Measurements from ENCODE around the gene VPS11.

The VPS11 gene

DNA sequence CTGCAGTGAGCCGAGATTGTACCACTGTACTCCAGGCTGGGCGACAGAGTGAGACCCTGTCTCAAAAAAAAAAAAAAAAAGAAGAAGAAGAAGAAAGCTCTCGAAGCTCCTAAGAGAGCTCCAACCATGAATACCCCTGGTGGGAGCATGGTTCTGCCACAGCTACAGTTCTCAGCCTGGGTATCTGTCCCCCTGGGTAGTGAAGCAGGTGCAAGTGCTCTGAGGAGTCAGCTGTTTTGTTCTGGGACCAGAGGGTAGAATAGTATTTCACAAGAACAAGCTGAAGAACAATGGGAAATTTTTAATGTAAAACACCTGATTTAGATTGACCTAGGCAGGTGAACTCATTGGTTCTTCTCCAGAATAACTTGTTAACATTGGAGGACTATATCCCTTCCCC lies 6.4 kb upstream of the VPS11 start:
- H3K27ac ChIP-seq (ENCODE audit: low read length): no peak overlapping the region
- H3K4me2 ChIP-seq (ENCODE audit: low read length): no peak overlapping the region
- H3K4me3 ChIP-seq (ENCODE audit: low read length): no peak overlapping the region
- peaks cover 7% of the 10 kb centered on the region for H3K4me1 ChIP-seq (ENCODE audit: low read length)
- H2AFZ ChIP-seq (ENCODE audit: low read depth, low read length): no peak overlapping the region
- peaks cover 18% of the 10 kb centered on the region for H3K79me2 ChIP-seq (ENCODE audit: low read length)
- TF ChIP-seq, protein P1, sequence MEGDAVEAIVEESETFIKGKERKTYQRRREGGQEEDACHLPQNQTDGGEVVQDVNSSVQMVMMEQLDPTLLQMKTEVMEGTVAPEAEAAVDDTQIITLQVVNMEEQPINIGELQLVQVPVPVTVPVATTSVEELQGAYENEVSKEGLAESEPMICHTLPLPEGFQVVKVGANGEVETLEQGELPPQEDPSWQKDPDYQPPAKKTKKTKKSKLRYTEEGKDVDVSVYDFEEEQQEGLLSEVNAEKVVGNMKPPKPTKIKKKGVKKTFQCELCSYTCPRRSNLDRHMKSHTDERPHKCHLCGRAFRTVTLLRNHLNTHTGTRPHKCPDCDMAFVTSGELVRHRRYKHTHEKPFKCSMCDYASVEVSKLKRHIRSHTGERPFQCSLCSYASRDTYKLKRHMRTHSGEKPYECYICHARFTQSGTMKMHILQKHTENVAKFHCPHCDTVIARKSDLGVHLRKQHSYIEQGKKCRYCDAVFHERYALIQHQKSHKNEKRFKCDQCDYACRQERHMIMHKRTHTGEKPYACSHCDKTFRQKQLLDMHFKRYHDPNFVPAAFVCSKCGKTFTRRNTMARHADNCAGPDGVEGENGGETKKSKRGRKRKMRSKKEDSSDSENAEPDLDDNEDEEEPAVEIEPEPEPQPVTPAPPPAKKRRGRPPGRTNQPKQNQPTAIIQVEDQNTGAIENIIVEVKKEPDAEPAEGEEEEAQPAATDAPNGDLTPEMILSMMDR (IDR thresholded peaks at IDR 0.05; ENCODE audit: low read depth, low read length): no peak
- no peak for TF ChIP-seq EZH2phosphoT487 (IDR thresholded peaks at IDR 0.05; ENCODE audit: low read depth)
- H3K36me3 ChIP-seq (replicated peaks; ENCODE audit: low read depth, low read length): no peaks in the 10 kb centered on the region
- no peak overlapping the region for H3K9ac ChIP-seq (ENCODE audit: low read length)
- H4K20me1 ChIP-seq (ENCODE audit: insufficient read depth, low read length): no peaks in the 10 kb centered on the region
- no peaks in the 10 kb centered on the region for H3K27me3 ChIP-seq (ENCODE audit: low read depth, low read length)
- no peaks in the 10 kb centered on the region for H3K9me3 ChIP-seq (ENCODE audit: insufficient read depth, low read length)

DNA sequence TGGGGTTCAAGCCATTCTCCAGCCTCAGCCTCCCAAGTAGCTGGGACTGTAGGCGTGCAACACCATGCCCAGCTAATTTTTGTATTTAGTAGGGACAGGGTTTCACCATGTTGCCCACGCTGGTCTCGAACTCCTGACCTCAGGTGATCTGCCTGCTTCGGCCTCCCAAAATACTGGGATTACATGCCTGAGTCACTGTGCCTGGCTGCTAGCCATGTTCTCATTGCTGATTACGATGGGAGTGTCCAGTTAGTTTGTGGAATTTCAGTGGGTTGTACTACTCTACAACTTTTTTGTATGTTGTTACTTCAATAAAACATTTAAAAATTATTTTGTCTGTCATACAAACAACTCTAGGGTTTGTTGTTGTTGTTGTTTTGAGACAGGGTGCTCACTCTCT lies 4.8 kb upstream of the VPS11 start:
- Histone ChIP-seq H3K36me3 (replicated peaks; ENCODE audit: low read depth, low read length) (no peaks in the 10 kb centered on the region), H3K27me3 (ENCODE audit: low read depth, low read length) (no peaks in the 10 kb centered on the region), H3K4me1 (ENCODE audit: low read length) (peaks cover 12% of the 10 kb centered on the region), H2AFZ (ENCODE audit: low read depth, low read length) (no peak overlapping the region), H4K20me1 (ENCODE audit: insufficient read depth, low read length) (no peaks in the 10 kb centered on the region), H3K79me2 (ENCODE audit: low read length) (peaks cover 13% of the 10 kb centered on the region), H3K4me2 (ENCODE audit: low read length) (no peak overlapping the region), H3K4me3 (ENCODE audit: low read length) (no peak overlapping the region), H3K27ac (ENCODE audit: low read length) (no peak overlapping the region), H3K9me3 (ENCODE audit: insufficient read depth, low read length) (no peaks in the 10 kb centered on the region), H3K9ac (ENCODE audit: low read length) (no peak overlapping the region)
- TF ChIP-seq, protein P1 (IDR thresholded peaks at IDR 0.05; ENCODE audit: low read depth, low read length): no peak
- TF ChIP-seq EZH2phosphoT487 (IDR thresholded peaks at IDR 0.05; ENCODE audit: low read depth): no peak

DNA sequence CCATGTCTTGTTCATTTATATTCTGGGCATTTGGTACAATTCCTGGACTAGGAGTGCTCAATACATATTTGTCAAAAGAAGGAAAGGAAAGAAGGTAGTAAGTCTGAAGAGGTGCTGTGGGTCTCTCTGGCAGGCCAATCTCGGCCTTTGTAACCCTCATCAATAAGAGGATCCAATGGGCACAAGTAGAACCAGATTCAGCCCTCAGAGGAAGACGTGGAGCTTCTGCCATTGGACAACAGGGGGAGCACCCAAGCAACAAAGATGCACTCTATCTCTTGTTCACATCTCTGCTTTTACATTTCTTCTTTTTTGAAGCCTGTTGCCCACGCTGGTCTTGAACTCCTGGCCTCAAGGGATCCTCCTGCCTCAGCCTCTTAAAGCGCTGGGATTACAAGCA lies 2.2 kb upstream of the VPS11 start:
- no peak overlapping the region for H3K4me3 ChIP-seq (ENCODE audit: low read length)
- no peaks in the 10 kb centered on the region for H3K27me3 ChIP-seq (ENCODE audit: low read depth, low read length)
- H3K4me2 ChIP-seq (ENCODE audit: low read length): no peak overlapping the region
- no peaks in the 10 kb centered on the region for H3K36me3 ChIP-seq (replicated peaks; ENCODE audit: low read depth, low read length)
- TF ChIP-seq EZH2phosphoT487 (IDR thresholded peaks at IDR 0.05; ENCODE audit: low read depth): no peak
- TF ChIP-seq, protein P1 (IDR thresholded peaks at IDR 0.05; ENCODE audit: low read depth, low read length): peak; percentile 56
- no peak overlapping the region for H3K27ac ChIP-seq (ENCODE audit: low read length)
- no peak overlapping the region for H2AFZ ChIP-seq (ENCODE audit: low read depth, low read length)
- no peaks in the 10 kb centered on the region for H4K20me1 ChIP-seq (ENCODE audit: insufficient read depth, low read length)
- peaks cover 6% of the 10 kb centered on the region for H3K4me1 ChIP-seq (ENCODE audit: low read length)
- H3K79me2 ChIP-seq (ENCODE audit: low read length): peaks cover 20% of the 10 kb centered on the region
- H3K9me3 ChIP-seq (ENCODE audit: insufficient read depth, low read length): no peaks in the 10 kb centered on the region
- no peak overlapping the region for H3K9ac ChIP-seq (ENCODE audit: low read length)

DNA sequence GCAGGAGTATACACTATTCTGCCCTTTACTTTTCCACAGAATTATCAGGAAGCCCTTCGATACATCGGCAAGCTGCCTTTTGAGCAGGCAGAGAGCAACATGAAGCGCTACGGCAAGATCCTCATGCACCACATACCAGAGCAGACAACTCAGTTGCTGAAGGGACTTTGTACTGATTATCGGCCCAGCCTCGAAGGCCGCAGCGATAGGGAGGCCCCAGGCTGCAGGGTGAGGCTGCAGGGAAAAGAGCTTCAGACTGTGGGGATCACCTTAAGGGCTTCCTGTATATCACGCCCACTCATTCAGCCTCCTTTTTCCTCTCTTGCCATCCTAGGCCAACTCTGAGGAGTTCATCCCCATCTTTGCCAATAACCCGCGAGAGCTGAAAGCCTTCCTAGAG lies 10.2 kb downstream of the VPS11 start:
- no peak overlapping the region for H3K4me3 ChIP-seq (ENCODE audit: low read length)
- H3K4me2 ChIP-seq (ENCODE audit: low read length): no peak overlapping the region
- H3K36me3 ChIP-seq (replicated peaks; ENCODE audit: low read depth, low read length): peaks cover 26% of the 10 kb centered on the region
- no peaks in the 10 kb centered on the region for H3K9me3 ChIP-seq (ENCODE audit: insufficient read depth, low read length)
- no peak overlapping the region for H2AFZ ChIP-seq (ENCODE audit: low read depth, low read length)
- no peaks in the 10 kb centered on the region for H3K79me2 ChIP-seq (ENCODE audit: low read length)
- no peak for TF ChIP-seq EZH2phosphoT487 (IDR thresholded peaks at IDR 0.05; ENCODE audit: low read depth)
- TF ChIP-seq, protein P1 (IDR thresholded peaks at IDR 0.05; ENCODE audit: low read depth, low read length): no peak
- H3K27me3 ChIP-seq (ENCODE audit: low read depth, low read length): no peaks in the 10 kb centered on the region
- H3K9ac ChIP-seq (ENCODE audit: low read length): no peak overlapping the region
- no peak overlapping the region for H3K27ac ChIP-seq (ENCODE audit: low read length)
- no peaks in the 10 kb centered on the region for H4K20me1 ChIP-seq (ENCODE audit: insufficient read depth, low read length)
- H3K4me1 ChIP-seq (ENCODE audit: low read length): no peaks in the 10 kb centered on the region

All from OCI-LY3 (cell line).